K562 (cell line): ENCODE data around the gene PDLIM4. TPM values are rescaled to one million over a fixed set of nuclear protein-coding genes. Genes with fewer than 3 reads are reported as not detected.

Experiments used
- BCLAF1 ChIP-seq, 2 experiments: fragments of 450-650 bp in 1 of 2; IDR thresholded peaks; 2 replicates each; pipeline ENCODE4 v1.6.1; 2011 to 2017; ENCODE audit warnings: low read depth in 2 of 2, antibody characterized with exemption in 1 of 2, borderline replicate concordance in 1 of 2, low read length in 1 of 2, mild to moderate bottlenecking in 1 of 2, mixed read lengths in 1 of 2; ENCODE audit not compliant: control insufficient read depth in 1 of 2
- CBFA2T3 ChIP-seq: fragments of 450-650 bp; IDR thresholded peaks from 2 replicates; pipeline ENCODE4 v1.6.1; 2017
- CBX1 ChIP-seq: sonication (generic); IDR thresholded peaks from 2 replicates; pipeline ENCODE4 v1.6.1; 2016; ENCODE audit warnings: antibody characterized with exemption, low read depth, mild to moderate bottlenecking
- CHD1 ChIP-seq: fragments of 200-600 bp; sonication (generic); IDR thresholded peaks from one replicate; pipeline ENCODE4 v1.6.1; 2012; ENCODE audit warnings: mild to moderate bottlenecking, moderate library complexity, low read length, inconsistent platforms
- E2F5 ChIP-seq: sonication (generic); formaldehyde crosslinking; IDR thresholded peaks from 2 replicates; pipeline ENCODE4 v1.8.0; 2022; ENCODE audit warnings: mild to moderate bottlenecking, missing genetic modification reagents
- ETS1 ChIP-seq: conservative IDR thresholded peaks from 2 replicates; pipeline ENCODE4 v1.6.1; 2011; ENCODE audit warnings: low read depth, mild to moderate bottlenecking, low read length; ENCODE audit not compliant: control insufficient read depth
- FOXO4 ChIP-seq: fragments of 450-650 bp; formaldehyde crosslinking; IDR thresholded peaks from 2 replicates; pipeline ENCODE4 v1.4.0; 2020; ENCODE audit warnings: mild to moderate bottlenecking, moderate library complexity
- GATAD2B ChIP-seq: fragments of 450-650 bp; IDR thresholded peaks from 2 replicates; pipeline ENCODE4 v1.6.1; 2017; ENCODE audit warnings: mild to moderate bottlenecking, borderline replicate concordance
- JUN ChIP-seq, 2 experiments: sonication (generic) in 1 of 2; formaldehyde crosslinking in 1 of 2; IDR thresholded peaks; 2 replicates each; pipeline versions ENCODE4 v1.6.1 to v1.8.0; 2012 to 2022; ENCODE audit warnings: borderline replicate concordance in 2 of 2, mild to moderate bottlenecking in 2 of 2, improper control_type of control experiment in 1 of 2, low read depth in 1 of 2, low read length in 1 of 2, missing genetic modification reagents in 1 of 2
- KAT8 ChIP-seq: fragments of 450-650 bp; IDR thresholded peaks from 2 replicates; pipeline ENCODE4 v1.6.1; 2016; ENCODE audit warnings: low read depth, mild to moderate bottlenecking
- MYC ChIP-seq, 2 experiments: fragments of 250-450 bp in 1 of 2; sonication (Bioruptor Pico) in 1 of 2; IDR thresholded peaks; 2 replicates each; pipeline versions ENCODE4 v1.5.1 to v1.6.1; 2012 to 2021; ENCODE audit warnings: low read depth in 2 of 2, borderline replicate concordance in 1 of 2, improper control_type of control experiment in 1 of 2, low read length in 1 of 2, mild to moderate bottlenecking in 1 of 2, moderate library complexity in 1 of 2
- RAD21 ChIP-seq, 2 experiments: fragments of 250-450 bp in 1 of 2; fragments of 450-650 bp in 1 of 2; sonication (Bioruptor Pico) in 1 of 2; formaldehyde crosslinking in 1 of 2; IDR thresholded peaks in 1 of 2; conservative IDR thresholded peaks in 1 of 2; 2 replicates each; pipeline versions ENCODE4 v1.4.0 to v1.8.0; 2020 to 2022; ENCODE audit warnings: mild to moderate bottlenecking in 2 of 2, moderate library complexity in 1 of 2
- RNF2 ChIP-seq: sonication (generic); IDR thresholded peaks from 2 replicates; pipeline ENCODE4 v1.6.1; 2016
- TBL1XR1 ChIP-seq, 2 experiments: IDR thresholded peaks; 2 replicates each; pipeline ENCODE4 v1.6.1; 2012; ENCODE audit warnings: improper control_type of control experiment in 2 of 2, low read length in 2 of 2, mild to moderate bottlenecking in 1 of 2
- ZNF740 ChIP-seq, 3 experiments: fragments of 200-800 bp in 1 of 3; sonication (Bioruptor generic) in 1 of 3; sonication (generic) in 1 of 3; formaldehyde crosslinking in 1 of 3; IDR thresholded peaks; 2 replicates each; pipeline versions ENCODE4 v1.6.1 to v1.8.0; 2016 to 2022; ENCODE audit warnings: mild to moderate bottlenecking in 2 of 3, missing compliant biosample characterization in 2 of 3, missing genetic modification characterization in 2 of 3, missing genetic modification reagents in 1 of 3
- ZNF766 ChIP-seq: fragments of 200-800 bp; sonication (Bioruptor generic); conservative IDR thresholded peaks from 2 replicates; pipeline ENCODE4 v1.6.1; 2016; ENCODE audit warnings: missing genetic modification characterization, missing compliant biosample characterization
- polyA plus RNA-seq, 8 experiments: library from polyadenylated mRNA; depleted of rRNA in 4 of 8; stranded (reverse) in 5 of 8; unstranded in 3 of 8; fragments of >200 nt; fragmentation: Nextera tagmentation in 2 of 8; fragmentation: Illumina TruSeq in 1 of 8; extraction: Ambion mirVana in 2 of 8; extraction: Trizol in 1 of 8; gene quantifications; 2 replicates each; pipeline versions ENCODE4 v1.2.1 to v1.2.3, GENCODE V29; 2011 to 2014; ENCODE audit warnings: inconsistent platforms in 1 of 8, missing spikeins in 1 of 8
- total RNA-seq, 7 experiments: library from RNA; depleted of rRNA in 6 of 7; stranded (reverse); fragments of >200 nt in 6 of 7; fragmentation: Illumina TruSeq in 2 of 7; extraction: Trizol in 2 of 7; gene quantifications; 2 replicates each; pipeline versions ENCODE4 v1.2.1 to v1.2.3, GENCODE V29; 2011 to 2021; ENCODE audit warnings: low replicate concordance in 1 of 7

PDLIM4 gene
- total and polyA plus RNA-seq, 9 of the 15 experiments (the other 6 are each of a cell fraction or from before 2014, with no cell fraction given), result 0.28 to 32.8 (median 13.1) TPM

- TF ChIP-seq CBX1 (peak; percentile 35; the same call in 1 of the 2 replicates), RAD21 (CRISPR knock-in tag; conservative IDR thresholded peaks at IDR 0.05 in 1 of 2, IDR thresholded peaks at IDR 0.05 in 1 of 2) (no peak), JUN (IDR thresholded peaks at IDR 0.05; ENCODE audit: borderline replicate concordance, low read depth, low read length) (peak; percentile 29; the same call in 1 of the 2 replicates), JUN (CRISPR knock-in tag; IDR thresholded peaks at IDR 0.05; ENCODE audit: borderline replicate concordance) (no peak; the same call in 1 of the 2 replicates), CHD1 (no peak), RNF2 (no peak), MYC (IDR thresholded peaks at IDR 0.05; ENCODE audit: low read depth, low read length) (peak; percentile 72), MYC (CRISPR knock-in tag; IDR thresholded peaks at IDR 0.05; ENCODE audit: borderline replicate concordance, low read depth) (no peak), ZNF740 (CRISPR knock-in tag; IDR thresholded peaks at IDR 0.05) (0 out of 2 replicates have a peak, but pooled peaks have one; percentile 32), ZNF740 (tag; IDR thresholded peaks at IDR 0.05) (no peak), ETS1 (no peak; the same call in 1 of the 2 replicates), TBL1XR1 (IDR thresholded peaks at IDR 0.05; ENCODE audit: low read length in 2 of 2) (no peak), ZNF766 (peak; percentile 51; the same call in 1 of the 2 replicates), E2F5 (CRISPR knock-in tag) (0 out of 2 replicates have a peak, but pooled peaks have one; percentile 23), KAT8 (no peak), CBFA2T3 (no peak), GATAD2B (peak; percentile 76), FOXO4 (CRISPR knock-in tag) (0 out of 2 replicates have a peak, but pooled peaks have one; percentile 19), BCLAF1 (IDR thresholded peaks at IDR 0.05; ENCODE audit: borderline replicate concordance in 1 of 2, control insufficient read depth in 1 of 2, low read depth in 2 of 2, low read length in 1 of 2) (no peak)
Measured at GRCh38 chr5:132227485-132228240, 29.8 kb upstream of the PDLIM4 start, which contains the start of gene P4HA2 (continued).
